CD4-positive, alpha-beta T cell treated with Interferon gamma for 1 hour (primary cell): ENCODE results near the gene GALNT8.
"Not testable (repeated sequence)": the region's sequence is repeated elsewhere in the genome, so short reads cannot be mapped to it uniquely, and the experiment has no call there.

Experiments used
- DNase-seq: peaks from one replicate; pipeline ENCODE4 v3.0.0-alpha.2; 2020

GALNT8 gene

DNA sequence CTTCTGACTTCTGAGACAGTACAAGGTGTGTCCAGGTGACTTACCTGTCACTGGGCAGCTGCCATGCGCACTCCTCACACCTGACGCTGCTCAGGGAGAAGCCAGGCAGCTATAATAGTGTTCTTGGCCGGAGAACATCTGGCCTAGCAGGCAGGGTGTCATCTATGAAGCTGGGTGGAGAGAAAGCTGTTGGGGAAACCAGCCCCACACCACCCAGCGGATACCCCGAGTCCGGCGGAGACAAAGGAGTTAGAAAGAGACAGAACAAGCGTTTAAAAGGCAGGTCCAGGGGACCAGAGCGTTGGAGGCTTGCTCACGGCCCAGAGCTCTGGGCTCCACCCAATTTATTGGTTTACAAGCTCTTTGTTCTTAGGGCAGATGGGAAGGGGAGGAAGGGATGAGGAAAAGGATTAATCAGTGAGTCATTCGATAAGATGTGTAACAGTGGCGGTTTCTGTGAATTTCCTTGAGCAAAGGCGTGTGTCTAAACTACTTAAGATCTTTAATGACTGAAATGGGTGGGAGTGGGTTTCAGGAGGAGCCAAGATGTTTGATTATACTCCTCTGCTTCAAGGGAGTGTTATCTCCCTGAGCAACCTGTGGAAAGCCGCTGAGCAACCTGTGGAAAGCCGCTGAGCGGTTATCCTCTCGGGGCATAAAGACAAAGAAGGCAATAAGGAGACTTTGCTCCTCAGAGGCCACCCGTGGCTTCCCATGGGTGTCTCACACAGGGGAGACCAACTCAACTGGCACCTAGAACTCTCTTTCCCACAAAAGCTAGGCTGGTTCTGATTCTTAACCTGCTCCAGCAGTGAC, at the start of gene GALNT8:
Gene GALNT8 (plus strand): TSS at position 580 of the 816 bp plus-strand sequence. CDS start 278 bp downstream, outside the sequence.
- DNase-seq = no peak

DNA sequence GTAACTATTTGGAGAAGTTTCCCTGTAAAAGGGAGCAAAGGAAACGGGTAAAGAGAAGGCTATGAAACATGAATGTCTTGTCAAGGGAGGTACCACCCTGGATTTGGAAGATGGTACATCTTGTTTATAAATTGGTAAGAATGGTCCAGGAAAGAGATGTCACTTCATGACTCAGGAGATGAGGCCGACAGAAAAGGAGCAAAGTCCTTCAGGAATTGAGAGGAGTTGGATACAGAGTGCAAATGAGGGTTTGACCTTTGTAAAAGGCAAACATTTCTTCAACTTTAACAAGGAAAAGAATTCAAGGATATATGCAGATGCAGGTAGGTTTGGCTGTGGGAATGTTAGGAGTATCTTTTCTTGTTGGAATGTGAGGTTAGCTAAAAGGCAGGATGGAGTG, 40.5 kb upstream of the GALNT8 start:
- DNase-seq = no peak

DNA sequence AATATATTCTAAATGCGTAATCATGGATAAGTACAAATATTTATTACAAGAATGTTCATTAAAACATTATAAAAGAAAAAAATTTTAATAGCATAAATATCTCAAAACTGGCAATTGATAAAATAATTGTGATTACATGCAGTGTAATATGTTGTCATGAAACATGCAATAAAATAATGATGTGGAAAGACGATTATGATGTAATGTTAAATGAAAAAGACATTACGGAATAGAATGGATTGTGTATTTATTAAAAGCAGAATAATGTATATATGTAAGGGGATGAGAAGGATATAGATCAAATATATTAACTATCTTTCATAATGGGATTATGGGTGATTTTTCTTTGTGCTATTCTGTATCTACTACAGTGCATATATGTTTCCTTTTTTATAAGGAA, 38.5 kb upstream of the GALNT8 start:
- DNase-seq = no peak

GRCh38 chr12:4685317-4685716, 34.9 kb upstream of the GALNT8 start:
- DNase-seq = no peak

GRCh38 chr12:4690760-4691159, 29.4 kb upstream of the GALNT8 start:
- DNase-seq = no peak

DNA sequence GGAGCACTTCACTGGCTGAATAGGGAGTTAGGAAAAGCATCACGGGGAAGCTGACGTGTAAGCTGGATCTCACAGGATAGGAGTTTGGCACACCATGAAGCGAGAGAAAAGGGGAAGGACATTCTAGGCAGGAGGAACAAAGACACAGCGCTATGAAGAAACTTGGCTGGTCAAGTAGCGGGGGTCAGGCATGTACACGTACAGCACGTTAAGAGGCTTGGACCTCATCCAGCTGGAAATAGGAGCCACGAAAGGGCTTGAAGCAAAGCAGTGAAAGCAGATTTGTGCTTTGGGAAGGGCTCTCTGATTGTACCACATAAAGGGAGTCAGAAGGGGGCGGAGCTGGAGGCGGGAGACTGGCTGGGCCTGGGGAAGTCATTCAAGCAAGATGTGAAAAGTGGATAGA, 19.6 kb upstream of the GALNT8 start:
- no peak for DNase-seq

DNA sequence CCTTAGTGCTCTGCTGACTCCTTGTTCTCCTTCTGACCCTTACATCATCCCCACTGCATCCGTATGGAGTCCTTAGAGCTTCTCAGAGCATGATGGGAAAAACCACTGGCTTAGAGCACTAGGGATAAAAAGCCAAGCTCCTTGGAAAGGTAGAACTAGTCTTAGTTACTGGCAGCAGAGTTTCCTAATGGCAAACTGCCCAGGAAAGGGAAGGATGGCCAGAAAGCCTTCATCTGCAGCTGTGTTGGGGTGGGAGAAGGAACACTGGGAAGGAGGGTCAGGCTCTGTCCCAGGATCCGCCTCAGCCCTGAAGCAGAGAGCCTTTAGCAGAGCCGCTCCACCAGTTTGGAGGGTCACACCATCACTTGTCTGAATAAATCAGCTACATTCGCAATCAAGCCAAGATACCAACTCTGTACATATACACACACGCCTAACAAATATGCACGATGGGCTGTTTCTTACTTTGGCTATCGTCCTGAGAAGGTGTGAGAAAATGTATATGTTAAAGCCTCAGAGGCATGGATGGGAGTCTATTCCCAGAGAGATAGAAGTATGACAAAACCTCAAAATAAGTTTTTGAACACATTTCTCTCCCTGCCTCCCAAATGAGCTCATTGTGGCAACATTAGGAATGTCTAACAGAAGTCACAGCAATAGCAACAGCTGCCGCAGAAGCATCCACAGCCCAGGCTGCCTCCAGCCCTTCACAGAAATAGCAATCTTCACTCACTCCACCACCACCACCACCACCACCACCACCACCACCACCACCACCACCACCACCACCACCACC, 18.6 kb upstream of the GALNT8 start:
- no peak for DNase-seq

GRCh38 chr12:4703676-4704075, 16.5 kb upstream of the GALNT8 start:
- DNase-seq = no peak

DNA sequence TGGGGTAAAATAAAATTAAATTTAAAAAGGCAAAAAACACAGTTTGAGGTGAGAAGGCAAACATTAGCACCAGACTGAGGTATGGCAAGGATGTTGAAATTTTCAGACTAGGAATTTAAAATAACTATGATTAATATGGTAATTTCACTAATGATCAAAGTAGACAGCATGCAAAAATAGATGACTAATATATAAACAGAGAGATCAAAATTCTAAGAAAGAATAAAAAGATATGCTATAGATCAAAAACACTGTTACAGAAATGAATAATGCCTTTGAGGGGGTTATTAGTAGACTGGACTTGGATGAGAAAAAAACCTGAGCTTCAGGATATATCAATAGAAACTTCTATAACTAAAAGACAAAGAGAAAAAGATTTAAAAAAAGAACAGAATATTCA, 14.4 kb upstream of the GALNT8 start:
- DNase-seq = no peak

- no peak for DNase-seq
Observed at GRCh38 chr12:4707306-4707705, 12.9 kb upstream of the GALNT8 start.

DNA sequence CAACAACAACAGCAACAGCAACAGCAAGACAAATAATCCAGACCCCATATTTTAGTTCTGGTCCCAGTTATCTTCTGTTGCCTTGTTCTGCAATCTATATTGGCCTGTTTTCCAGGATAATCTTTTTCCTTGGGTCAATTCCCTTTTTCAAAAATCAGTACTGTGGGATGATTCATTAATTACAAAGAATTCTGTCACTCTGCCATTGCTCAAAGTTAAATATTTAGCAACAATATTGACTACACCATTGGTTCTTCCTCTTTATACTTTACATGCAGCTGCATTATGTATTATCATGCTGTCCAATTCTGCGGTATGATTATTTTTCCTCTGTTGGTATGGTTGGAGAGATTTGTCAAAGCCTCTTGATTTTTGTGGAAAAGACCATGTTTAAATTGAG, 10.1 kb upstream of the GALNT8 start:
- no peak for DNase-seq

DNA sequence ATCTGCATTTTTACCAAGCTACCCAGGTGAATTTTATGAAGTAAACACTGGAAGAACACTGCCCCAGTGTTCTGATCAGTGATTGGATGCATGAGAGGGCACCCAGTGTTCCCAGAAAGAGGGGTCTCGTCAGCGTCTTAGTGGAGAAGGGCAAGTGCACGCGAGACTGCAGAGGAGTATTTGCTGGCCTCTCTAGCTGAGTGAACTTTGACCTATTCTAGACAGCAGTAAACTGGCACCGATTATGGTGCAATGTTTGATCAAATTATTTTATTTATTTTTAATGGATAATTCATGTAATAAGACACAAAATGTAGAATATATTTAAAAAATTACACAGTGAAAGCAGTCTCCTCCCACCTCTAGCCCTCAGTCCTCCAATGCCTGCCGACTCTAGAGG, 5.3 kb upstream of the GALNT8 start:
- DNase-seq = no peak

GRCh38 chr12:4717806-4718205, 2.4 kb upstream of the GALNT8 start:
- no peak for DNase-seq

- DNase-seq = no peak
Observed at GRCh38 chr12:4720637-4720995, 416 bp downstream of the GALNT8 start.

- not testable (repeated sequence) for DNase-seq
Observed at GRCh38 chr12:4721587-4721986, 1.4 kb downstream of the GALNT8 start.

GRCh38 chr12:4723226-4723625, 3.0 kb downstream of the GALNT8 start:
- DNase-seq = no peak

- no peak for DNase-seq
Observed at GRCh38 chr12:4725057-4725456, 4.9 kb downstream of the GALNT8 start.

DNA sequence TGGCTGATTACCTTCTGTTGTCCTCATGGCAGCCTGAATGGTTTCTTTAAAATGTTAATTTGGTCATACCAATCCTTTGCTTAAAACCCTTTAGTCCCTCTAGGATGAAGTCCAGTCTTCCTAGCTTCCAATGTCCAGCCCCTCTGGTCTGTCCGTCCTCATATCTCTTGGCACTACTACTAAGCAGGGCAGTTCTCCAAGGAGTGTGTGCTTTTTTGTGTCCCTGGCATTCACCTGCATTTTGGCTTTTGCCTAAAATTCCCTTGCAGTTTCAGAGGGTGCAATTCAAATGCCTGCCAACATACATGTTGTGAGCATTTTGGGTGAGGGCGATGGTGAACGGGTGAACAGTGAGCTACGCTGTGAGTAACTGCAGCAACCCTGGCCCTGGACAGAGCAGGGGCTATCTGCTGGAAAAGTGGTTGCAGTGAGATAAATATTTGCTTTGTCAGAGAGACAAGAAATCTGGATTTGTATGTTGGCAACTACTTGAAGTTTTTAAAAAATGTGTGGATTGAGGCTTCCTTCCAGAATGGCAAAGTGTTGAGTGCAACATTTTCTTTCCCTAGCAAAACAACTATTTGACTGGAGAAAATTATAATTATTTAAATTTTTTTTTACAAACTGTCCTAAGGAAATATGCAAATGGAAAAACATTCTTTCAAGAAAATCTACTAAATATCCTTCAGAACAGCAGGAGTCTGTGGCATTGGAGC, 14.6 kb downstream of the GALNT8 start:
- DNase-seq = no peak

DNA sequence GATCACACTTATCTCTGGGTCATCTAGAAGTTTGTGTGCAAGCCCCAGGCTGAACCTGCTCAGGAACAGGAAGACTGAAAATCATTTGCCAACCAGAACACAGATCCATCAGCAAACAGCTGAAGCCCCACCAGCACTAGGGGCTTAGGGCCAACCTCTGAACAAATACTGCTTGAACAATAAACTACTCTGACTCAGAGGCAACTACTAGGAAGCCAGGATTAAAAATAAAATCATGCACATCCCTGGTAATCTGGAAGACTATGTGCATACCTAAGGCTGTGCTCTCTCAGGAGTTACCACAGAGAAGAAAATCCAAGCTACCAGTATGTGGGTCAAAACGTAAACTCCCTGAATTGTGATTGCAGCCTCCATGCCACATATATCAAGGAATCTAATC, 15.9 kb downstream of the GALNT8 start:
- no peak for DNase-seq

GRCh38 chr12:4738541-4738940, 18.3 kb downstream of the GALNT8 start:
- no peak for DNase-seq

GRCh38 chr12:4742416-4742970, 22.3 kb downstream of the GALNT8 start:
- no peak for DNase-seq

GRCh38 chr12:4743046-4743445, 22.8 kb downstream of the GALNT8 start:
- DNase-seq = no peak

- DNase-seq = no peak
Observed at GRCh38 chr12:4744709-4745108, 24.5 kb downstream of the GALNT8 start.
